Stimulated activated CD8-positive, alpha-beta memory T cell treated with anti-CD3 and anti-CD28 coated beads, Interleukin-15, amount 100 ng/mL, for 24 hours (primary cell): ENCODE data around the gene GBF1.

Experiments
- DNase-seq: peaks from one replicate; pipeline ENCODE4 v3.0.0-alpha.2; 2020; ENCODE audit warnings: low read depth

The GBF1 gene

GRCh38 chr10:102424145-102424544, 178.8 kb downstream of the GBF1 start:
- no peak for DNase-seq

GRCh38 chr10:102424916-102425315, 179.6 kb downstream of the GBF1 start:
- DNase-seq, result no peak

- DNase-seq, result no peak
Measured at GRCh38 chr10:102425444-102425843, 180.1 kb downstream of the GBF1 start.

- no peak for DNase-seq
Measured at GRCh38 chr10:102426803-102427287, 181.5 kb downstream of the GBF1 start.

- DNase-seq, result no peak
Measured at GRCh38 chr10:102429468-102429867, 184.1 kb downstream of the GBF1 start.

GRCh38 chr10:102431452-102432124, 186.3 kb downstream of the GBF1 start:
- no peak for DNase-seq
